ENCODE measurements around the gene CBFB. TPM values are rescaled to one million over a fixed set of nuclear protein-coding genes. Genes with fewer than 3 reads are reported as not detected.

CBFB gene
- total and polyA plus RNA-seq, 2 experiments from 2014 or later: 52.3 to 53.3 TPM

DNA sequence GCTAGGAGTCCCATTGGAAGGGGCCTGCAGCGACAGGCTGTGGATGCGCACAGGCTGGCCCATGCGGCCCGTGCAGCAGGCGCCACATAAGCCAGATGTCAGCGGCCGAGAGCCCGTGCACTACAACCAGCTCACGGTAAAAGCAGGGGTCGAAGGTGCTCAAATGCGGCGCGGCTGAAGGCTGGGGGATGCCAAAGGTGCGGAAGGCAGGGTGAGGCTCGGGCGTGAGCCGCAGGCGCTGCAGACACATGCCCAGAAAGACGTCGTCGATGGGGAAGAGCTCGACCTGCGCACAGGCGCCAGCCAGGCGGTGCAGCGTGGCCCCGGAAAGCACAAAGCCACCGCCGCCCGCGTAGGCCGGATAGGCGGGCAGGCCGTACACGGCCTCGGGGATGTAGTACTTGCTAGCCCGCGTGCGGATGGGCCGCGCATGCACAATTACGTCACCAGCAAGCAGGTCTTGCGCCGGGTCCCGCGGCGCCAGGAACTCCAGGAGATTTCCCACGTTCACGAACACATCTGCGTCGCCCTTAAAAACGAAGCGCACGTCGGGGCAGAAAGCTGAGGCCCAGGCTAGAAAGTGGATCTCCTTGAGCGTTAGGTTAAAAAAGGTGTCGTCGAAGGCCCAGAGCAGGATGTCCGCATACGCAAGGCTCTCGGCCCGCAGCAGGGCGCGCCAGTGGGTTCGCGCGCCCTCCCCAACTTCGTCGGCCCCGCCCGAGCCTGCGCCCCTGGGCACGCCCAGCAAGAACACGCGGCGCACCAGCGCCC is 120.5 kb downstream of the CBFB start:
- peaks cover 3% of the 10 kb centered on the region; the same call in 1 of the 2 replicates for H3K36me3 ChIP-seq (ENCODE audit: low read depth)
- peak overlapping the region; percentile 98; the same call in 1 of the 2 replicates for H3K9ac ChIP-seq
- peak overlapping the region; percentile 70 for H3K4me2 ChIP-seq (ENCODE audit: unreplicated experiment)
- H3K79me2 ChIP-seq (ENCODE audit: insufficient read depth): peaks cover 13% of the 10 kb centered on the region; the same call in 1 of the 2 replicates
- H3K4me3 ChIP-seq: peak overlapping the region; percentile 82
- TF ChIP-seq EZH2 (IDR thresholded peaks at IDR 0.05; ENCODE audit: insufficient read depth, poor library complexity, severe bottlenecking): no peak
- no peak for TF ChIP-seq EZH2phosphoT487 (IDR thresholded peaks at IDR 0.05; ENCODE audit: insufficient read depth, low read depth)
- DNase-seq: no peak
- H3K27me3 ChIP-seq (replicated peaks; ENCODE audit: insufficient read depth): no peaks in the 10 kb centered on the region
- H3K27ac ChIP-seq: peak overlapping the region; percentile 94; the same call in 1 of the 2 replicates
- in situ Hi-C loops (cut with MboI): loop anchor here (25.0 kb wide), 1 partner anchor 187 kb away; the partner anchor contains the start of gene CES3
- H3K9me2 ChIP-seq (ENCODE audit: insufficient read depth): no peaks in the 10 kb centered on the region
- no peaks in the 10 kb centered on the region for H4K20me1 ChIP-seq (ENCODE audit: insufficient read depth)
- H3K4me1 ChIP-seq (ENCODE audit: insufficient read depth): 0 out of 2 replicates have a peak, but pooled peaks cover 5% of the 10 kb centered on the region
- H3K9me3 ChIP-seq (ENCODE audit: low read depth): no peaks in the 10 kb centered on the region
- H3F3A ChIP-seq (ENCODE audit: insufficient read depth): peaks cover 38% of the 10 kb centered on the region
- H2AFZ ChIP-seq: no peak overlapping the region
- 89 to 91% methylated on average over 75 to 76 of the region's 77 CpGs for WGBS, 2 experiments (ENCODE audit: low coverage in 1 of 2, low lambda C conversion rate in 2 of 2, missing lambda C conversion rate in 2 of 2)

DNA sequence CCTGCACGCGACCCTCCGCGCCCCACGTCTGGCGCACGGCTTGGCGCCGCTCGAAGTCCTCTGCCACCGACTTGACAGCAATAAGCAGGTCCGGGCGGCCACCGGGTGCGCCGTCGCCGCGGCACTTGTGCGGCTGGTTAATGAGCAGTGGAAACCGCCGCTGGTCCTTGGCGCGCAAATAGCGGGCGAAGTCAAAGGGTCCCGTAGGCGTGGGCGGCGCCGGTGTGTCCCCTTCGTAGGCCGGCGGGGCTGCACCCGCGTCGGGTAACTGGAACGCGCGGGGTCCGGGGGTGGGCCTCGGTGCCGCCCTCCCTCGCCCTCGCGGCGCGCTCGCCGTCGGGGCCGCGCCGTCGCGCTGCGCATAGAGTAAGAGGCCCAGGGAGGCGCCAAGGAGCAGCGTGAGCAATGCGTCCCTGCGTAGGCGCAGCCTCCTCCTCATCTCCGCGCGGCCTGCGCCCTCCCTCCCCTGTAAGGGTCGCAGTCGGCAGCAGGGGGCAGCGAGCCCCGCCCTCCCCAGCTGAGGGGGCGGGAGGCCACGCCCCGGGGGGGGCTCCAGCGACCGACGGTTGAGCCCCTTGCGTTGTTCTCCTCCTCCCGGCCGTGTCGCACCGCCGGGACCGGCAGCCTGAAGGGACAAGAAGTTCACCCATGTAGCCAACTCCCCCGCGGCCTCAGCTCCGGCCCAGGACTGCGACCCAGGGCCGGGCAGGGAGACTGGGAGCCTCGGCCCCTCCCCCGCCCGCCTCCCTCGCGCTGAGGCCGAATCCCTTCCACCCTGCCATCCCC is 121.3 kb downstream of the CBFB start:
- WGBS, 2 experiments (ENCODE audit: low coverage in 1 of 2, low lambda C conversion rate in 2 of 2, missing lambda C conversion rate in 2 of 2): 26 to 46% methylated on average over 16 to 64 of the region's 94 CpGs
- peaks cover 38% of the 10 kb centered on the region for H3F3A ChIP-seq (ENCODE audit: insufficient read depth)
- peak overlapping the region; percentile 70 for H3K4me2 ChIP-seq (ENCODE audit: unreplicated experiment)
- 0 out of 2 replicates have a peak, but pooled peaks cover 5% of the 10 kb centered on the region for H3K4me1 ChIP-seq (ENCODE audit: insufficient read depth)
- peak; percentile 90 for DNase-seq
- peak overlapping the region; percentile 71 for H2AFZ ChIP-seq
- no peaks in the 10 kb centered on the region for H3K9me2 ChIP-seq (ENCODE audit: insufficient read depth)
- H3K79me2 ChIP-seq (ENCODE audit: insufficient read depth): peaks cover 13% of the 10 kb centered on the region; the same call in 1 of the 2 replicates
- H3K36me3 ChIP-seq (ENCODE audit: low read depth): no peaks in the 10 kb centered on the region; the same call in 1 of the 2 replicates
- in situ Hi-C loops (cut with MboI): loop anchor here (25.0 kb wide), 1 partner anchor 188 kb away; the partner anchor contains the start of gene CES3
- H3K9ac ChIP-seq: peak overlapping the region; percentile 98
- H3K27ac ChIP-seq: peak overlapping the region; percentile 94
- peak overlapping the region; percentile 82 for H3K4me3 ChIP-seq
- TF ChIP-seq EZH2phosphoT487 (IDR thresholded peaks at IDR 0.05; ENCODE audit: insufficient read depth, low read depth): no peak
- no peak for TF ChIP-seq EZH2 (IDR thresholded peaks at IDR 0.05; ENCODE audit: insufficient read depth, poor library complexity, severe bottlenecking)
- no peaks in the 10 kb centered on the region for H3K27me3 ChIP-seq (replicated peaks; ENCODE audit: insufficient read depth)
- H3K9me3 ChIP-seq (ENCODE audit: low read depth): no peaks in the 10 kb centered on the region
- no peaks in the 10 kb centered on the region for H4K20me1 ChIP-seq (ENCODE audit: insufficient read depth)

Small RNA genes lying within 50 kb of the gene (small RNA-seq; reads per million reads assigned to genes)
- gene RN7SL543P (ENCODE audit: low read depth, low replicate concordance): not detected

Other genes with a start within 250 kb of the CBFB start
- not detected in 2 replicates for gene TERB1, start 227.6 kb upstream of the CBFB start, total RNA-seq (2014; rRNA removed; shearing (Covaris generic))
- gene TERB1, start 227.6 kb upstream of the CBFB start, polyA plus RNA-seq (2016; fragmentation: Nextera tagmentation; extraction: Ambion mirVana): not detected in 2 replicates
- 92.5 and 106 TPM in 2 replicates for gene NAE1, start 198.2 kb upstream of the CBFB start, total RNA-seq (2014; rRNA removed; shearing (Covaris generic))
- 86.3 and 90.1 TPM in 2 replicates for gene NAE1, start 198.2 kb upstream of the CBFB start, polyA plus RNA-seq (2016; fragmentation: Nextera tagmentation; extraction: Ambion mirVana)
- gene CA7, start 184.7 kb upstream of the CBFB start, total RNA-seq (2014; rRNA removed; shearing (Covaris generic)): 0.65 TPM in 1 of 2 replicates, not detected in the other
- gene CA7, start 184.7 kb upstream of the CBFB start, polyA plus RNA-seq (2016; fragmentation: Nextera tagmentation; extraction: Ambion mirVana): not detected in 2 replicates
- gene PDP2, start 148.6 kb upstream of the CBFB start, total RNA-seq (2014; rRNA removed; shearing (Covaris generic)): 3.9 and 38.2 TPM in 2 replicates
- 2.5 and 3.3 TPM in 2 replicates for gene PDP2, start 148.6 kb upstream of the CBFB start, polyA plus RNA-seq (2016; fragmentation: Nextera tagmentation; extraction: Ambion mirVana)
- gene CDH16, start 110.3 kb upstream of the CBFB start, total RNA-seq (2014; rRNA removed; shearing (Covaris generic)): not detected in 2 replicates
- not detected in 2 replicates for gene CDH16, start 110.3 kb upstream of the CBFB start, polyA plus RNA-seq (2016; fragmentation: Nextera tagmentation; extraction: Ambion mirVana)
- 0.22 and 1.1 TPM in 2 replicates for gene RRAD, start 103.6 kb upstream of the CBFB start, total RNA-seq (2014; rRNA removed; shearing (Covaris generic))
- 0.70 and 0.76 TPM in 2 replicates for gene RRAD, start 103.6 kb upstream of the CBFB start, polyA plus RNA-seq (2016; fragmentation: Nextera tagmentation; extraction: Ambion mirVana)
- 76.1 and 111 TPM in 2 replicates for gene CIAO2B, start 94.7 kb upstream of the CBFB start, total RNA-seq (2014; rRNA removed; shearing (Covaris generic))
- 173 and 182 TPM in 2 replicates for gene CIAO2B, start 94.7 kb upstream of the CBFB start, polyA plus RNA-seq (2016; fragmentation: Nextera tagmentation; extraction: Ambion mirVana)
- 32.3 and 46.8 TPM in 2 replicates for gene CES2, start 93.6 kb upstream of the CBFB start, total RNA-seq (2014; rRNA removed; shearing (Covaris generic))
- gene CES2, start 93.6 kb upstream of the CBFB start, polyA plus RNA-seq (2016; fragmentation: Nextera tagmentation; extraction: Ambion mirVana): 33.9 and 37.6 TPM in 2 replicates
- gene CES3, start 67.9 kb upstream of the CBFB start, total RNA-seq (2014; rRNA removed; shearing (Covaris generic)): not detected in 2 replicates
- not detected in 2 replicates for gene CES3, start 67.9 kb upstream of the CBFB start, polyA plus RNA-seq (2016; fragmentation: Nextera tagmentation; extraction: Ambion mirVana)
- gene CES4A, start 40.6 kb upstream of the CBFB start, total RNA-seq (2014; rRNA removed; shearing (Covaris generic)): 4.6 and 5.0 TPM in 2 replicates
- gene CES4A, start 40.6 kb upstream of the CBFB start, polyA plus RNA-seq (2016; fragmentation: Nextera tagmentation; extraction: Ambion mirVana): 2.6 and 4.5 TPM in 2 replicates
- 22.3 and 24.4 TPM in 2 replicates for gene PHAF1, start 80.8 kb downstream of the CBFB start, total RNA-seq (2014; rRNA removed; shearing (Covaris generic))
- gene PHAF1, start 80.8 kb downstream of the CBFB start, polyA plus RNA-seq (2016; fragmentation: Nextera tagmentation; extraction: Ambion mirVana): 14.3 and 15.2 TPM in 2 replicates
- gene B3GNT9, start 121.8 kb downstream of the CBFB start, total RNA-seq (2014; rRNA removed; shearing (Covaris generic)): 73.2 and 88.0 TPM in 2 replicates
- 24.3 and 24.8 TPM in 2 replicates for gene B3GNT9, start 121.8 kb downstream of the CBFB start, polyA plus RNA-seq (2016; fragmentation: Nextera tagmentation; extraction: Ambion mirVana)
- gene TRADD, start 130.8 kb downstream of the CBFB start, total RNA-seq (2014; rRNA removed; shearing (Covaris generic)): 44.6 and 46.2 TPM in 2 replicates
- gene TRADD, start 130.8 kb downstream of the CBFB start, polyA plus RNA-seq (2016; fragmentation: Nextera tagmentation; extraction: Ambion mirVana): 25.9 and 28.1 TPM in 2 replicates
- 22.5 and 24.0 TPM in 2 replicates for gene FBXL8, start 130.8 kb downstream of the CBFB start, total RNA-seq (2014; rRNA removed; shearing (Covaris generic))
- gene FBXL8, start 130.8 kb downstream of the CBFB start, polyA plus RNA-seq (2016; fragmentation: Nextera tagmentation; extraction: Ambion mirVana): 9.8 and 10.3 TPM in 2 replicates
- gene HSF4, start 135.6 kb downstream of the CBFB start, total RNA-seq (2014; rRNA removed; shearing (Covaris generic)): 6.4 and 10.8 TPM in 2 replicates
- 1.8 and 3.0 TPM in 2 replicates for gene HSF4, start 135.6 kb downstream of the CBFB start, polyA plus RNA-seq (2016; fragmentation: Nextera tagmentation; extraction: Ambion mirVana)
- gene NOL3, start 141.4 kb downstream of the CBFB start, total RNA-seq (2014; rRNA removed; shearing (Covaris generic)): 31.0 and 51.1 TPM in 2 replicates
- gene NOL3, start 141.4 kb downstream of the CBFB start, polyA plus RNA-seq (2016; fragmentation: Nextera tagmentation; extraction: Ambion mirVana): 20.3 TPM in 2 replicates
- gene MATCAP1, start 154.8 kb downstream of the CBFB start, total RNA-seq (2014; rRNA removed; shearing (Covaris generic)): 6.4 and 19.0 TPM in 2 replicates
- gene MATCAP1, start 154.8 kb downstream of the CBFB start, polyA plus RNA-seq (2016; fragmentation: Nextera tagmentation; extraction: Ambion mirVana): 3.4 and 3.8 TPM in 2 replicates
- not detected in 2 replicates for gene EXOC3L1, start 161.0 kb downstream of the CBFB start, total RNA-seq (2014; rRNA removed; shearing (Covaris generic))
- gene EXOC3L1, start 161.0 kb downstream of the CBFB start, polyA plus RNA-seq (2016; fragmentation: Nextera tagmentation; extraction: Ambion mirVana): 0.28 and 0.53 TPM in 2 replicates
- 82.0 and 88.9 TPM in 2 replicates for gene E2F4, start 163.0 kb downstream of the CBFB start, total RNA-seq (2014; rRNA removed; shearing (Covaris generic))
- 46.5 and 50.0 TPM in 2 replicates for gene E2F4, start 163.0 kb downstream of the CBFB start, polyA plus RNA-seq (2016; fragmentation: Nextera tagmentation; extraction: Ambion mirVana)
- gene ELMO3, start 170.0 kb downstream of the CBFB start, total RNA-seq (2014; rRNA removed; shearing (Covaris generic)): 1.5 and 1.6 TPM in 2 replicates
- 0.10 TPM in 1 of 2 replicates, not detected in the other for gene ELMO3, start 170.0 kb downstream of the CBFB start, polyA plus RNA-seq (2016; fragmentation: Nextera tagmentation; extraction: Ambion mirVana)
- gene TMEM208, start 198.0 kb downstream of the CBFB start, total RNA-seq (2014; rRNA removed; shearing (Covaris generic)): 24.9 and 53.8 TPM in 2 replicates
- gene TMEM208, start 198.0 kb downstream of the CBFB start, polyA plus RNA-seq (2016; fragmentation: Nextera tagmentation; extraction: Ambion mirVana): 97.0 and 98.0 TPM in 2 replicates
- 14.9 and 24.2 TPM in 2 replicates for gene FHOD1, start 218.3 kb downstream of the CBFB start, total RNA-seq (2014; rRNA removed; shearing (Covaris generic))
- gene FHOD1, start 218.3 kb downstream of the CBFB start, polyA plus RNA-seq (2016; fragmentation: Nextera tagmentation; extraction: Ambion mirVana): 7.7 and 9.3 TPM in 2 replicates
- gene SLC9A5, start 219.8 kb downstream of the CBFB start, total RNA-seq (2014; rRNA removed; shearing (Covaris generic)): 2.2 and 2.7 TPM in 2 replicates
- gene SLC9A5, start 219.8 kb downstream of the CBFB start, polyA plus RNA-seq (2016; fragmentation: Nextera tagmentation; extraction: Ambion mirVana): 2.5 and 2.6 TPM in 2 replicates